ENCODE results near the gene CREB1.
"Not testable (repeated sequence)": the region's sequence is repeated elsewhere in the genome, so short reads cannot be mapped to it uniquely, and the experiment has no call there.

The CREB1 gene

DNA sequence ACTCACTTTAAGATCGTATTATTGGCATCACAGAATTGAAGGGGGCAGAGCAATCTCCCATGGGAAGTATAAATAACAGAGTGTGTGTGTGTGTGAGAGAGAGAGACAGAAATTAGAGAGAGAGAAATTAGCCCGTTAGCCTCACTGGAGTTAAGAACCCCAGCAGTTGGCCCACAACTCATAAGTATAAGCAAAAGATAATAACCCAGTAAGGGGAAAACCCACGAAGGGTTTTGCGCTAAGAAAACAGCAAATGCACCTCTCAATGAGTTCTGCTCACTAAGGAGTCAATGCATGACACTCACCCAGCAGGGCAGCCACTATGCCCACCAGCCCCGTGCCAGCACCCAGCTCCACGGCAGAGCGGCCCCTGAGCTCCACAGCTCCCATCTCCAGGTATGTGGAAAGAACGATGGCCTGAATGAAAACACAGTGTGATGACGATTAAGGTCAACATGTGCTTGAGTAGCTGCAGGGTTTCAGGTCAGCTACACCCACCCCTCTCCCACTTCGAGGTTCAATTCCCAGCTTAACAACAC is 91.8 kb downstream of the CREB1 start:
- no peak for DNase-seq

DNA sequence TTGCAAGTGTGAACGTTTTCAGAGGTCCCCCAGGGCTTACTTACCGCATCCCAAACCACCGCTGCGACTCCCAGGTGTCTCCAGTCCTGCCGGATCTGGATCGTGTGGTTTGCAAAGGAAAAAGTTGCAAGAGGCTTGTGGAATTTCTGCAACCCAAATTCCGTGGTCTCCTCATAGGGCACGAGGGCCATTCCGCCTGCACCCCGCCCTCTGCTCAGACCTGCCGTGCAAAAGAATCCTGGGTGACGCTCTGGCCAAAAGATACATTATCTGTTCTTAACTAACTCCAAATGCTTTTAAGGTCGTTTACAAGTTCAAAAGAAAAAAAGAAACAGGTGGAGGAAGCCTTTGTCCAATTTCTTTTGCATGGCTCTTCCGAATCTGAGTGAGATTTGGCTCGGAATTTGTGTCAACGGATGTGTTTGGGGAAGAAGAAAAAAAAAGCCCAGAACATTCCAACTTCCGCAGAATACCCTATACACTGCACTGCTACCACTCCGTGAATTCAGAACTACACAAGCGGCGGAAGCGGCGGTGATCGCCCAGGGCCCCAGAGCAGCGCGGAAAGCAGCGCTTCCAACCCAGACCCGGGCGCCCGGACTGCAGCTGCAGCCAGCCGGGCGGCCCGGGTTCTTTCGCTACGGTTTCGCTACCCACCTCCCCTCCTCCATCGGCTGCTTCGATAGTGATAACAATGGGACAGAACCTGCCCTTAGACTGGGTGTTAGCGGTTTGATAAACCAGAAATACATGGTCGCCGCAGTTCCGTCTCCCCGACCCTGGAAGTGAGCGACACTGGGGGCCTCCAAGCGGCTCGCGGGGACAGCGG is 94.6 kb downstream of the CREB1 start:
- DNase-seq: peak; percentile 72 to 75

DNA sequence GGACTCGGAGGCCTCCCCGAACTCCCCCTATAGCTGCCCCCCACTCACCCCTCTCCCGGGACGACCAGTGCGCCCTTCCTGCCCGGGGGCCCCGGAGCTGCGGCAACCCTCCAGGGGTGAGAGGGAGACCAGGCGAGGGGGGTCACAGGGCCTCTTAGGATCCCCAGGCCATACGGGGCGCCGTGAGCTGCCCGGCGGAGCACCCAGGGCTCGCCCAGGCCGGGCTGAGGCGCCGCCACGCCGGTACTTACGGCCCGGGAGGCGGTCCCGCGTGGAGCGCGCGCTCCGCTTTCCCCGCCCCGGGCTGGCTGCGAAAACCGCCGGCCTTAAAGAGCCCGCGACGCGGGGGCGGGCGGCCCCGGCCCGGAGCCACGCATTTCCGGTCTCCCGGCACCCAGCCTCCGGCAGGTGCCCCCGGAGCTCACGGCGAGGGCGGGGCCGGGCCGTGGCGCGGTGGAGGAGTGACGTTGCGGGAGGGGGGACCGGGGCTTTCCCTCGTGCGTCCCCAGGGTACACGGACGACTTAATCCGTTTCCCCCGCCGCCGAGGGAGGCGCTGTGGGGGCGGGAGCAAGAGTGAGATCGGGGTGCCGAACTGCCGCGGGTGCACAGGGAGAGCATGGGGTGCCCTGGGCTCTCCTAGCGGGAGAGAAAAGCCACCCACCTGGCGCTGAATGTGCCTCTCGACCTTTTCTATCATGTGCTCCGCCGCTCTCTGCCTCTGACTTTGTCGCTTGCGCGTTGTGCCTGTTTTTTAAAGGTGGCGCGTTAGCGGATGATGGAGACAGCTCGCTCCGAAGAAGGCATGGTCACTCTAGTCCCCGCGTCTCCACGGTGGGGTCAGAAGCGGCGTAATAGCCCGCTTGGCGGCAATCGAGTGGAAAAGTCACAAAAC is 95.5 kb downstream of the CREB1 start, which contains the start of gene METTL21A:
TSS of gene METTL21A (minus strand) at position 381 of the 894 bp plus-strand sequence. CDS start 1,019 bp downstream, outside the sequence.
- peak; percentile 97 for DNase-seq

DNA sequence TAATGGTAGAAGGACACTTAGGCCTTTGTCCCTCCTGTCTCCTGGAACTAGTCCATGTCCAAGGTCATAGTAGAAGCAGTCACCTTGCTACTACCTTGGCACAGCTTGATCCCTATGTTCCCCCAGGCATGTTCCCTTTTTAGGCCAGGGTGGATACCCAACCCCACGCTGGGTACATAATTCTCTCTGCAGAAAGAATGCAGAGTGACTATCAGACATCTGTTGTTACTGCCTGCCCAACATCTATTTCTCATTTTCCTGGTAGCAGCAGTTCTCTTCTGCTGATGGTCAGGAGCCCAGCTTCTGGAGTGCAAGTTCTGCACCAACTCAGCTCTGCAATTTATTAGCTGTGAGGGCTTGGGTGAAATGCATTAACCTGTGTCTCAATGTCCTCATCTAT is 99.8 kb downstream of the CREB1 start:
- DNase-seq: no peak

DNA sequence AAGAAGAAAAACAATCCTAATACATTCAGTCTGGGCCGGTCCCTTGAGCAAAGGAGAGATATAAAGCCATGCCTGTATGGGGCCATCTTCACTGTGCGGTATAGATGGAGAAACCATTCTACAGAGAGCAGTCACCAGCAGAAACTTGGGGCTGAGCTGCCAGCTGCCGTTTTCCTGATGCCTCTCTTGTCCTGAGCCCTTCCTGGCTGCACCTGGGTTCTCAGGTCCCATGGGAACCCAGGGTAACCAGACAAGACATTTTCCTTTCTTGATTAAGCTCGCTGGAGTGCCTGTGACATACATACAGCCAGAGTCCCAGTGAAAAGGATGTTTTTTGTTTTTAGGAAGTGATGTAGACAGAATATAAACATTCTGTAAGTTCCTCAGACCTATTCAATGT is 100.7 kb downstream of the CREB1 start:
- no peak for DNase-seq

DNA sequence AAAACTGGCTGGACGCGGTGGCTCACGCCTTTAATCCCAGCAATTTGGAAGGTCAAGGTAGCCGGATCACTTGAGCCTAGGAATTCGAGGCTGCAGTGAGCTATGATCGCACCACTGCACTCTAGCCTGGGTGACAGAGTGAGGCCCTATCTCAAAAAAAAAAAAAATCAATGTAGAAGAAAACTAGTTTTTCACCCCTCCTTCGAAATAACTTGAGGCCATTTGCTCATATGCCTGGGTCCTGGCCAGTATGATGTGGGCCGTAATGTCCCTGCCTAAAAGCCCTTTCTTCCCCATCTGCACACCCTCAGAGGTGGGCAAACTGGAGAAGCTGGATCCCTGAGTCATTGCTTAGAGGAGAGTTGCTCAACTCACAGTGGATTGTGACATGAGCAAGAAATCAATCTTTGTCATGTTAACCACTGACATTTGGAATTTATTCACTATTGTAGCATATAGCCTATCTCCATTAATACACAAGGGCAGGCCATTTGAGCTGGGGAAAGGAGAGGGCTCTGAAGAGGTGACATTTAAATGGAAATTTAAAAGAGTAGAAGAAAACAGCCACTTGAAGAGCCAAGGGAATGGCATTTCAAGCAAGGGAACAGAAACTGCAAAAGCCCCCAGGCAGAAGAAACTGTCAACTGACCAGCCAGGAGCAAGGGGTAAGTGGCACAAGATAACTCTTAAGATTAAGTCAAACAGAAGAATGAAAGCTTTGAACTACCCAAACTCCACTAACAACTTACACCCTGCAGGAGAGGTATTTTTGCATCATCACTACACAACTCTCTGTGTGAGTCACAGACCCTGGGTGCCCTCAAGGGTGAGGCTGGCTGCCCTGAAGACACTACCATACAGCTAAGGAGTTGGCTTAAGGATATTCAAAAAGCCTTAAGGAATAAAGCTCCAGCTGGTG is 103.1 kb downstream of the CREB1 start:
- peak in 1 of 2 donors; percentile 56 for DNase-seq

DNA sequence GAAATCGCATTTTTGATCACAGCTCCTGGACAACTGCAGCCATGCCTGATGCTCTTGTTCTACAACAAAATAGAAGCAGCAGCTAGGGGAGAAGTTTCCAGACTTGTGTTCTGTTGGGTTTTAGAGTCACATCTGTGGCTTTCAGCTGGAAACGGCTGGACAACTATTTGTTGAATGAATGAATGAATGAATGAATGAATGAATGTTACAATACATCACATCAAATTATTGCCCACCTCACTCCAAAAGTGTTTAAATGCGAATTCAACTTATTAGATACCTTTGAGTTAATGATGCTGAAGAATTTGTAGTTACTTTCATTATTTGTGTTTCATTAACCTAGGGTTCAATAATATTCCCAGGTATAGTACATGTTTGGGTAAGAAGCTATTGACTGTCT is 103.9 kb downstream of the CREB1 start:
- DNase-seq: no peak

DNA sequence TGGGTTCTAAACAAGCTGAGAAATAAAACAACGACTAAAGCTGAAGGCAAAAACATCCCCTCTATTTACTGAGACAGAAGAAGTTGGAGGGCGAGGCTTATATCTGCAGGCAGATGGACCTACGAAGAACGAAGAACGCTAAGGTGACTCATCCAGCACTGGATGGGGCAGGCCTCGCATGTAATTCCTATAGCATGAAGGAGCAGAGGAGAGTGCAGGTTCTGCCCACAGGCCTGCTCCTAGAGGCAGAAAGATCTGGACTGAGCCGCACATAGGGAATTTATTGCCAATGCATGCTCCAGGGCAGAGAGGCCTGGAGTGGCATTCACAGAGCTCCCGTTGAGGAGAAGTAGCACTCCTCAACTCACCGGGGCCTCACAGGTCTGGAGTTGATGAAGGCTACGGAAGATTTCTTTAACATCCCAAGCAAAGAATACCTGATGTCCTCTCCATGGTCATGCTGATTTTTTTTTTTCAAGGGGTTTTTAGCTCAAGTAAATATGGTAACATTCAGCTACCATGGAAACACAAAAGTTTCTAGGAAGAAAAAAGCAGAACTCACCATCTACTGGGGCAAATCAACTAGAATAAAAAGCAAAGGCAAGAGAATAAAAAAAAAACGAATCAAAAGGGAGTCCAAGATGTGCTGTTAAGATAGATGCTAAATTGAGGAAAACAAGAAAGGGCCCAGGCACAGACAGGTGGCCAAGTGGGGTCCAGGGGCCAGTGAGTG is 105.9 kb downstream of the CREB1 start:
- DNase-seq: no peak

DNA sequence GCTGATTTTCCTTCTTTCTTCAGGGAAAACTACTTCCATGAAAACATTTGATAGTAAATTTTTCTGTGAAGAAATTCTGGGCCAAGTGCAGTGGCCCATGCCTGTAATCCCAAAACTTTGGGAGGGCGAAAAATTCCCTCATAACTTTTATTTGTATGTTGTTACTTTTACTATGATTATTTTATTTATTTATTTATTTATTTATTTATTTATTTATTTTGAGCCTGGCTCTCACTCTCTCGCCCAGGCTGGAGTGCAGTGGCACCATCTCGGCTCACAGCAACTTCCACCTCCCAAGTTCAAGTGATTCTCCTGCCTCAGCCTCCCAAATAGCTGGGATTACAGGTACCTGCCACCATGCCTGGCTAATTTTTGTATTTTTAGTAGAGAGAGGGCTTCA is 109.5 kb downstream of the CREB1 start:
- DNase-seq: not testable (repeated sequence)

DNA sequence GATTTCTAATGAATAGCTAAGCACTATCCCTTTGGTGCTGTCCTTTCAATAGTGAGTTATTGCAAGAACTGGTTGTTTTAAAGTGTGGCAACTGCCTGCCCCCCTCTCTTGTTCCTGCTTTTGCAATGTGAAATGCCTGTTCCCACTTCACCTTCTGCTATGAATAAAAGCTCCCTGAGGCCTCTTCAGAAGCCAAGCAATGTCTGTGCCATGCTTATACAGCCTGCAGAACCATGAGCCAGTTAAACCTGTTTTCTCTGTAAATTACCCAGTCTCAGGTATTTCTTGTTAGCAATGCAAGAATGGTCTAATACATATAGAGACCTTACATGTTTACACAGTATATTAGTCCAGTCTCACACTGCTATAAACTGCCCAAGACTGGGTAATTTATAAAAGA is 110.4 kb downstream of the CREB1 start:
- DNase-seq: no peak

DNA sequence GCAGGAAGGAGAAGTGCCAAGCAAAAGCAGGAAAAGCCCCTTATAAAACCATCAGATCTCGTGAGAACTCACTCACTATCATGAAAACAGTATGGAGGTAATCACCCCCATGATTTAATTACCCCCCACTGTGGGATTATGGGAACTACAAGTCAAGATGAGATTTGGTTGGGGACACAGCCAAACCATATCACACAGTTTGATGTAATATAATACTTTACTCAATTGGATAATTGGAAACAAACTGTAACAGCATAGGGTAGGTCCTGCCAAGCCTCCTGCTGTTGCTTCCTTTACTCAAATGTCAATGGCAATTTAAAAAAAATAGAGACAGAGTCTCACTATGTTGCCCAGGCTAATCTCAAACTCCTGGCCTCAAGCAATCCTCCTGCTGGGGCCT is 110.9 kb downstream of the CREB1 start:
- no peak for DNase-seq

DNA sequence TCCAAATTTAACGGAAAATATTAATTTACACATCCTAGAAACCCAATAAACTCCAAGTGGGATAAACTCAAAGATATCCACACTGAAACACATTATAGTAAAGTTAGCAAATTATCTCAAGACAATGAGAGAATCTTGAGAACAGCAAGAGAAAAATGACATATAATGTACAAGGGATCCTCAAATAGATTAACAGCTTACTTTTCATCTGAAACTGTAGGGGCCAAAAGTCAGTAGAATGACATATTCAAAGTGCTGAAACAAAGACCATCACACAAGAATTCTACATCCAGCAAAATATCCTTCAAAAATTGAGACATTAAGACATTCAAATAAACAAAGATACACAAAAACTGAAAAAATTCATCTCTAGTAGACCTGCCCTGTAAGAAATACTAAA is 114.1 kb downstream of the CREB1 start:
- no peak for DNase-seq

DNA sequence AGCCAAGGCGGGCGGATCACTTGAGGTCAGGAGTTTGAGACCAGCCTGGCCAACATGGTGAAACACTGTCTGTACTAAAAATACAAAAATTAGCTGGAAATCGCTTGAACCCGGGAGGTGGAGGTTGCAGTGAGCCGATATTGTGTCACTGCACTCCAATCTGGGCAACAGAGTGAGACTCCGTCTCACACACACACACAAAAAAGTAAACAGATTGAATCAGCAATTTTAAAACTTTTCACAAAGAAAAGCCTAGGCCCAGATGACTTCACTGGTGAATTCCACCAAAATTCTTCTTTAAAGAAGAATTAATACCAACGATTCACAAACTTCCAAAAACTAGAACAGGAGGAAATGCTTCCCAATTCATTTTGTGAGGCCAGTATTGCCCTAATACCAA is 116.8 kb downstream of the CREB1 start:
- not testable (repeated sequence) for DNase-seq

Measured in CD4-positive, alpha-beta T cell treated with Interleukin-4 for 1 hour (primary cell).